Body of pancreas (tissue), 4 donors: ENCODE measurements around the gene ZNF689.

ENCODE experiments used
- CTCF ChIP-seq, 7 experiments: fragments of 450-650 bp in 4 of 7; fragments of 200-600 bp in 3 of 7; sonication (generic) in 3 of 7; IDR thresholded peaks; one replicate each; pipeline ENCODE4 v1.5.1; 2016 to 2019; ENCODE audit warnings: antibody characterized with exemption in 7 of 7
- POLR2A ChIP-seq, 3 donors: fragments of 450-650 bp; IDR thresholded peaks; one replicate each; pipeline ENCODE4 v1.6.1; 2016; ENCODE audit warnings: antibody characterized with exemption in 3 of 3, mild to moderate bottlenecking in 2 of 3

- TF ChIP-seq POLR2A (IDR thresholded peaks at IDR 0.05), result no peak
- TF ChIP-seq CTCF (IDR thresholded peaks at IDR 0.05), result no peak
Measured at GRCh38 chr16:30621765-30622164, 11.6 kb upstream of the ZNF689 start.
